HEK293T (cell line): ENCODE data around the gene EGF.

ENCODE experiments used
- CTCF ChIA-PET: fragments of 350-600 bp; formaldehyde crosslinking; extraction: SDS; loops from one replicate; lab custom pipeline; 2021; ENCODE audit warnings: antibody characterized with exemption, inconsistent platforms; lab: Yijun Ruan, JAX
- POLR2A ChIA-PET: fragments of 350-600 bp; formaldehyde crosslinking; extraction: SDS; loops from one replicate; lab custom pipeline; 2020; ENCODE audit warnings: antibody characterized with exemption, inconsistent platforms; lab: Yijun Ruan, JAX
- DNase-seq: peaks from one replicate; pipeline ENCODE4 v3.0.0; 2012; ENCODE audit warnings: mixed read lengths; ENCODE audit errors: extremely low spot score
- ARNT ChIP-seq: fragments of 450-650 bp; IDR thresholded peaks from 2 replicates; pipeline ENCODE4 v1.6.1; 2017; ENCODE audit warnings: mild to moderate bottlenecking
- BHLHE40 ChIP-seq: fragments of 450-650 bp; IDR thresholded peaks from 2 replicates; pipeline ENCODE4 v1.6.1; 2016; ENCODE audit warnings: mild to moderate bottlenecking, moderate library complexity, borderline replicate concordance
- CTBP1 ChIP-seq: fragments of 450-650 bp; IDR thresholded peaks from 2 replicates; pipeline ENCODE4 v1.6.1; 2016; ENCODE audit warnings: borderline replicate concordance
- ELF4 ChIP-seq: fragments of 450-650 bp; IDR thresholded peaks from 2 replicates; pipeline ENCODE4 v1.6.1; 2017; ENCODE audit warnings: antibody characterized with exemption
- FOXA1 ChIP-seq: fragments of 450-650 bp; IDR thresholded peaks from 2 replicates; pipeline ENCODE4 v1.6.1; 2016; ENCODE audit warnings: mild to moderate bottlenecking
- FOXK2 ChIP-seq: fragments of 450-650 bp; IDR thresholded peaks from 2 replicates; pipeline ENCODE4 v1.6.1; 2016; ENCODE audit warnings: mild to moderate bottlenecking
- FOXM1 ChIP-seq: fragments of 450-650 bp; IDR thresholded peaks from 2 replicates; pipeline ENCODE4 v1.6.1; 2017; ENCODE audit warnings: mild to moderate bottlenecking, borderline replicate concordance
- HDGF ChIP-seq: fragments of 450-650 bp; IDR thresholded peaks from 2 replicates; pipeline ENCODE4 v1.6.1; 2017; ENCODE audit warnings: antibody characterized with exemption, borderline replicate concordance
- L3MBTL2 ChIP-seq: fragments of 450-650 bp; conservative IDR thresholded peaks from 2 replicates; pipeline ENCODE4 v1.6.1; 2016; ENCODE audit warnings: mild to moderate bottlenecking
- LEF1 ChIP-seq: fragments of 450-650 bp; IDR thresholded peaks from 2 replicates; pipeline ENCODE4 v1.6.1; 2017; ENCODE audit warnings: mild to moderate bottlenecking, borderline replicate concordance
- NFRKB ChIP-seq: fragments of 450-650 bp; IDR thresholded peaks from 2 replicates; pipeline ENCODE4 v1.6.1; 2016; ENCODE audit warnings: mild to moderate bottlenecking, moderate library complexity
- SP1 ChIP-seq: fragments of 450-650 bp; IDR thresholded peaks from 2 replicates; pipeline ENCODE4 v1.6.1; 2017
- SUZ12 ChIP-seq: fragments of 450-650 bp; IDR thresholded peaks from 2 replicates; pipeline ENCODE4 v1.6.1; 2016; ENCODE audit warnings: mild to moderate bottlenecking
- TARDBP ChIP-seq: fragments of 450-650 bp; IDR thresholded peaks from 2 replicates; pipeline ENCODE4 v1.6.1; 2016
- ZNF384 ChIP-seq: fragments of 450-650 bp; IDR thresholded peaks from 2 replicates; pipeline ENCODE4 v1.6.1; 2016
- TF ChIP-seq, protein P1 (sequence below): fragments of 450-650 bp; IDR thresholded peaks from 2 replicates; pipeline ENCODE4 v1.6.1; 2016

Gene EGF

DNA sequence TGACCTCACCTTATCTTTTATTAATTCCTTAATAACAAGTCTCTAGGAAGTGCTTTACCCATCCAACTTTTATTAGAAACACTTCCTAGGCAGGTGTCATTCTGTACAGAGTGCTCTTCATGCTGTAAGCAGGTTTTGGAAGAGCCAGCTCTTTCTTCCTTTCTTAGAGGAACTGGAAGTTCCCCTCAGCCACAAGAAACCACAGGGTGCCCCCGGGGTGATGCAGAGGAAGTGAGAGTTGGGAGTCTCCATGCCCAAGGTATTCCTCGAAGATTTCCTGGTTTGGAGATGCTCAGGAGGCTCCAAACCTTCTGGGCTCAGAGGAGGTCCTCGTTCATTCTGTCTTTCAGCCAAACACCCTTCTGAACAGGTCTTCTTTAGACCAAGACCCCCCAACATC, 83.8 kb downstream of the EGF start:
- TF ChIP-seq L3MBTL2 (no peak), ZNF384 (no peak)
- TF ChIP-seq, protein P1, sequence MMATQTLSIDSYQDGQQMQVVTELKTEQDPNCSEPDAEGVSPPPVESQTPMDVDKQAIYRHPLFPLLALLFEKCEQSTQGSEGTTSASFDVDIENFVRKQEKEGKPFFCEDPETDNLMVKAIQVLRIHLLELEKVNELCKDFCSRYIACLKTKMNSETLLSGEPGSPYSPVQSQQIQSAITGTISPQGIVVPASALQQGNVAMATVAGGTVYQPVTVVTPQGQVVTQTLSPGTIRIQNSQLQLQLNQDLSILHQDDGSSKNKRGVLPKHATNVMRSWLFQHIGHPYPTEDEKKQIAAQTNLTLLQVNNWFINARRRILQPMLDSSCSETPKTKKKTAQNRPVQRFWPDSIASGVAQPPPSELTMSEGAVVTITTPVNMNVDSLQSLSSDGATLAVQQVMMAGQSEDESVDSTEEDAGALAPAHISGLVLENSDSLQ, result no peak
- ChIA-PET POLR2A (no interaction called here), CTCF (interaction anchor here (0.6 to 2.1 kb wide), 3 partner anchors 10 to 538 kb away, joined by 3 to 7 read pairs (median 3); no protein-coding TSS in a partner anchor)
- no peak for DNase-seq

DNA sequence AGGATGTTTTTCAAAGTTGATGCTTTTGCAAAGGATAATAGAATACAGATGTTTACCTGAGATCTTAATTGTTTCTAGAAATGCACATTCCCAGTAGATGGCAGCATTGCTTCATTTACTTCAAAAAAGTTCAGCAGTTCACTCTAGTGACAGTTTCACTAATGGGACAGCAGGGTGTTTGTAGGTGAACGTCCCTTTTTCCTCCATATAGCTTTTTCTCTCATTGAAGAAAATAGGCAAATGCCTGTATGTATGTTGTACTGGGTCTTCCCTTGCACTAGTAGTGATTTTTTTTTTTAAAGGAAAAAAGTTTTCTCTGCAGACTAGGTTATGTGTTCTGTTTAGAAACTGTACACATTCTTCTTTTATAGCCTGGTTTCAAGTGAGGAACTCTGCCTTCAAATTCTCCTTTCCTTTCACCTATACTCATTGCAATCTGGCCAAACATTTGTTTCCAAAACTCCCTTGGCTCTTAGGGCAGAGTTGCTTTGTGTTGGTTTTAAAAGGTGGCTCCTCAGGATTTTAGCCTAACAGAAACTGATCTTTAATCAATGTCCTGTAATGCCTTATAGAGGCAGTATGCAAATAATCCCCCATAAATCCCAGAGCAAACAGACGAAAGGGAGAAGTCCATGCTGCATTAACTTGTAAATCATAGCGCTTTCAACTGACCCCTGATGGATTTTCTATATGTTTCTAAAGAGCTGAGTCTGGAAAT, 86.3 kb downstream of the EGF start:
- ChIA-PET CTCF (interaction anchor here (0.6 to 2.4 kb wide), 9 partner anchors 20 to 517 kb away, joined by 3 to 8 read pairs (median 4); no protein-coding TSS in a partner anchor), POLR2A (no interaction called here)
- DNase-seq, result peak; percentile 50
- TF ChIP-seq SP1 (no peak), FOXA1 (no peak), SUZ12 (no peak), FOXK2 (no peak), BHLHE40 (no peak), FOXM1 (no peak)

DNA sequence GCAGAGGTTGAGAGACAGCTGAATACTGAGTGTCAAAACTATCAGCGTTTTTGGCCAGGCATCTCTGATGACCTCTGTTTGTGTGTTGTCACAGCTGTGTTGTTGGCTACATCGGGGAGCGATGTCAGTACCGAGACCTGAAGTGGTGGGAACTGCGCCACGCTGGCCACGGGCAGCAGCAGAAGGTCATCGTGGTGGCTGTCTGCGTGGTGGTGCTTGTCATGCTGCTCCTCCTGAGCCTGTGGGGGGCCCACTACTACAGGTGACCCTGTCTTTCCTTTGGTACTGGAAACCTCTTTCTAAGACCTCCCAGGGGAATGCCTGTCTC, 86.9 kb downstream of the EGF start:
- TF ChIP-seq SP1 (no peak), TARDBP (no peak), FOXA1 (no peak), ARNT (no peak), NFRKB (no peak), L3MBTL2 (no peak), LEF1 (no peak), FOXM1 (no peak), ZNF384 (no peak), FOXK2 (no peak), SUZ12 (no peak), ELF4 (no peak), CTBP1 (no peak), HDGF (no peak), BHLHE40 (no peak)
- TF ChIP-seq, protein P1, result no peak
- ChIA-PET CTCF (interaction anchor here (0.7 to 2.4 kb wide), 4 partner anchors 334 to 513 kb away, joined by 4 to 8 read pairs (median 6); no protein-coding TSS in a partner anchor), POLR2A (no interaction called here)
- DNase-seq, result no peak

DNA sequence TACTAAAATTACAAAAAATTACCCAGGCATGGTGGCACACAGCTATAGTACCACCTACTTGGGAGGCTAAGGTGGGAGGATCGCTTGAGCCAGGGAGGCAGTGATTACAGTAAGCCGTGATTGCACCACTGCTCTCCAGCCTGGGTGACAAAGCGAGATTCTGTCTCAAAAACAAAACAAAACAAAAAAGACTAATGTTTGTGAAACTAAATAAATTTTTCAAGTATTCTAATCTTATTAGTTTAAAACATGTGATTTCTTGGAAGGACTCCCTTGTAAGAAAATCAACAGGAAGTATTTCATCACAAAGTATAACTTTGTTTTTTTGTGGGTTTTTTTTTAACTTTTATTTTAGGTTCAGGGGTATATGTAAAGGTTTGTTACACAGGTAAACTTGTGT, 89.6 kb downstream of the EGF start:
- TF ChIP-seq HDGF (no peak), ZNF384 (no peak), L3MBTL2 (no peak), FOXM1 (no peak), BHLHE40 (no peak), TARDBP (no peak), LEF1 (no peak), ARNT (no peak), CTBP1 (no peak), SUZ12 (no peak)
- CTCF ChIA-PET, result interaction anchor here (0.6 to 1.0 kb wide), 2 partner anchors 271 to 514 kb away, joined by 3 read pairs; no protein-coding TSS in a partner anchor
- POLR2A ChIA-PET, result no interaction called here
- DNase-seq, result no peak

DNA sequence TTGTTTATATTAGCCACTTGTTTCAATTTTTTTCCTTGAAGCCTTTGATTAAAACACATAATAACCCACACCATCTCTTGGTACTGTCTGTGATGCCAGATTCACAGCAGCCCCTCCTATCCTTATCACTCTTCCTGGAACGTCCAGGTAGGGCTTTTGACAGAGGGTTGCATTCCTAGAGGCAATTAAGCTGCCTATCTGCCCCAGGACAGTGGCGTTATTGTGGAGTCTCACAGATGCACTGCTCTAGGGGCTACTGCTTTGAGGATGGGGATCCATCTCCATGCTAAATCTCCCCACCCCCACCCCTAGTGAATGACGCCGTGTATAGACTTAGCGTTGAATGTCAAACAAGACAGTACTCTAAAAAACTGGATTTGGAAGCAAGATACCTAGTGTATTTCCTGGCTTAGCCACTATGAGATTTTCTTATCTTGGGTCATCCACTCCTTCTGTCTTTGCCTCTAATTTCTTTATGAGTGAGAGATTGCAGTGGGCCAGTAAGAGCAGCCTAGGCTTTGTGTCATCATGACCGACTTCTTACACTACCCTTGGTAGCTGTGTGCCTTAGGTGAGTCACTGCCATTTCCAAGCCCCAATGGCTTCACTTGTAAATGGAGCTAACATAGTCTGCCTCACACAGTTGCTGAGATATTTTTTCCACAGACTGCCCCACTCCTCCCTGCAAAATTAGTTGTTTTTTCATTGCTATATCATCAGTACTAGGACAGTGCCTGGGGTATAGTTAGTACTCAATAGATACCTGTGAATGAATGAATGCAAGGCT, 90.9 kb downstream of the EGF start:
- no peak for DNase-seq
- ChIA-PET CTCF (no interaction called here), POLR2A (no interaction called here)
- TF ChIP-seq ARNT, result no peak
- no peak for TF ChIP-seq SP1
- TF ChIP-seq HDGF, result no peak
- no peak for TF ChIP-seq CTBP1
- no peak for TF ChIP-seq SUZ12
- TF ChIP-seq ZNF384, result no peak
- TF ChIP-seq, protein P1, result no peak
- no peak for TF ChIP-seq NFRKB
- TF ChIP-seq FOXM1, result no peak

DNA sequence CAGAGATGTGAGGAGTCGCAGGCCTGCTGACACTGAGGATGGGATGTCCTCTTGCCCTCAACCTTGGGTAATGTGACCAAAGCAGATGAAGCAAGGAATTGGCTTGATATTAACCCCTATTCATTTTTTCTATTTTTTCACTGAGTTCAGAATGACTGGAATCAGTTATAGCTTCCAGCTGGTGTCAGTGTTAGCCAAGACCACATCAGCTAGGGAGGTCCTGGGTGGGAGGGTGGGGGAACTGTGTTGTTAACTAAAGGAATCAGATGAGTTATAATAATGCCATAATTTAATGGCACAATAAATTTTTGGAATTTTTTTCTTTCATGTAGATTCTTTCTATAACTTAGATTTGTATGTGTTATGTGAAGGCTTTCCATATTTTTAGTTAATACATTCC, 91.9 kb downstream of the EGF start:
- CTCF ChIA-PET, result interaction anchor here (2.6 kb wide), 1 partner anchor 504 kb away, joined by 13 read pairs; no protein-coding TSS in a partner anchor
- POLR2A ChIA-PET, result no interaction called here
- no peak for DNase-seq
- TF ChIP-seq SUZ12 (no peak), NFRKB (no peak), FOXK2 (no peak), ARNT (no peak), FOXA1 (no peak), SP1 (no peak), ZNF384 (no peak), LEF1 (no peak), L3MBTL2 (no peak), CTBP1 (no peak), ELF4 (no peak), HDGF (no peak), BHLHE40 (no peak), FOXM1 (no peak), TARDBP (no peak)
- TF ChIP-seq, protein P1, result no peak
